ENCODE measurements around the gene PPP1R14C.

The PPP1R14C gene

GRCh38 chr6:150139533-150139932, 3.3 kb upstream of the PPP1R14C start:
- DNase-seq: no peak

GRCh38 chr6:150140236-150140969, 2.4 kb upstream of the PPP1R14C start:
- DNase-seq: no peak

- no peak for DNase-seq
Observed at GRCh38 chr6:150142097-150142669, 661 bp upstream of the PPP1R14C start.

GRCh38 chr6:150143516-150144293, 861 bp downstream of the PPP1R14C start:
- no peak for DNase-seq

- DNase-seq: no peak
Observed at GRCh38 chr6:150144294-150144868, 1.5 kb downstream of the PPP1R14C start.

GRCh38 chr6:150145427-150145826, 2.6 kb downstream of the PPP1R14C start:
- DNase-seq: no peak

GRCh38 chr6:150145830-150146229, 3.0 kb downstream of the PPP1R14C start:
- no peak for DNase-seq

- no peak for DNase-seq
Observed at GRCh38 chr6:150146436-150146835, 3.6 kb downstream of the PPP1R14C start.

GRCh38 chr6:150149146-150149545, 6.3 kb downstream of the PPP1R14C start:
- DNase-seq: no peak

- no peak for DNase-seq
Observed at GRCh38 chr6:150150458-150150820, 7.6 kb downstream of the PPP1R14C start.

GRCh38 chr6:150150821-150151646, 8.2 kb downstream of the PPP1R14C start:
- DNase-seq: no peak

GRCh38 chr6:150152891-150153876, 10.3 kb downstream of the PPP1R14C start:
- no peak for DNase-seq

- no peak for DNase-seq
Observed at GRCh38 chr6:150153905-150154492, 11.2 kb downstream of the PPP1R14C start.

GRCh38 chr6:150156460-150156859, 13.6 kb downstream of the PPP1R14C start:
- no peak for DNase-seq

- no peak for DNase-seq
Observed at GRCh38 chr6:150157081-150157480, 14.2 kb downstream of the PPP1R14C start.

GRCh38 chr6:150159757-150160156, 16.9 kb downstream of the PPP1R14C start:
- DNase-seq: no peak

- DNase-seq: no peak
Observed at GRCh38 chr6:150163970-150164369, 21.1 kb downstream of the PPP1R14C start.

GRCh38 chr6:150165020-150165702, 22.3 kb downstream of the PPP1R14C start:
- no peak for DNase-seq

- DNase-seq: no peak
Observed at GRCh38 chr6:150167479-150167873, 24.6 kb downstream of the PPP1R14C start.

GRCh38 chr6:150169181-150169580, 26.3 kb downstream of the PPP1R14C start:
- no peak for DNase-seq

All from COR-L47 (cell line).